Endothelial cell (in vitro differentiated cells): Measurements from ENCODE around the gene BAD. TPM values are rescaled to one million over a fixed set of nuclear protein-coding genes. Genes with fewer than 3 reads are reported as not detected.
A peak's percentile ranks its signal among the peaks of the same experiment; 100 is the strongest.

ENCODE experiments used
- DNase-seq: peaks from one replicate; pipeline ENCODE4 v3.0.0; 2021; ENCODE audit warnings: low spot score
- H3K27ac Mint-ChIP-seq: one replicate; pipeline ENCODE4 v1.8.0; 2021; ENCODE audit warnings: mixed read lengths, inconsistent platforms; ENCODE audit not compliant: unreplicated experiment
- H3K27me3 Mint-ChIP-seq: one replicate; pipeline ENCODE4 v1.8.0; 2021; ENCODE audit warnings: mild to moderate bottlenecking, moderate library complexity, mixed read lengths, inconsistent platforms; ENCODE audit not compliant: unreplicated experiment
- H3K36me3 Mint-ChIP-seq: one replicate; pipeline ENCODE4 v1.8.0; 2021; ENCODE audit warnings: mild to moderate bottlenecking, low read depth, mixed read lengths, inconsistent platforms; ENCODE audit not compliant: unreplicated experiment
- H3K4me1 Mint-ChIP-seq: one replicate; pipeline ENCODE4 v1.8.0; 2021; ENCODE audit warnings: mild to moderate bottlenecking, mixed read lengths, inconsistent platforms; ENCODE audit not compliant: unreplicated experiment
- H3K4me3 Mint-ChIP-seq: one replicate; pipeline ENCODE4 v1.8.0; 2021; ENCODE audit warnings: mild to moderate bottlenecking, mixed read lengths, inconsistent platforms; ENCODE audit not compliant: unreplicated experiment
- H3K9me3 Mint-ChIP-seq: one replicate; pipeline ENCODE4 v1.8.0; 2021; ENCODE audit warnings: mixed read lengths, inconsistent platforms; ENCODE audit not compliant: unreplicated experiment
- total RNA-seq: library from RNA; stranded (reverse); fragmentation: NEBNext Ultra II Directional; extraction: Animal tissue kit (Norgen Biotek cat#: 25700); gene quantifications from one replicate; pipeline ENCODE4 v1.2.1, GENCODE V29; 2021; ENCODE audit not compliant: unreplicated experiment
- TF ChIP-seq, protein P1 (sequence below): fragments of 200-600 bp; sonication (generic); IDR thresholded peaks from one replicate; pipeline ENCODE4 v1.5.0; 2021; ENCODE audit warnings: antibody characterized with exemption; ENCODE audit not compliant: unreplicated experiment

Gene BAD
- total RNA-seq, 1 donor from 2014 or later, result 40.7 TPM

GRCh38 chr11:64252003-64252872 is 32.2 kb downstream of the BAD start:
- Mint-ChIP-seq H3K9me3 (no peaks in the 10 kb centered on the region), H3K4me3 (peak overlapping the region; percentile 91), H3K27ac (no peak overlapping the region), H3K4me1 (peaks cover 32% of the 10 kb centered on the region), H3K36me3 (peaks cover 8% of the 10 kb centered on the region), H3K27me3 (peaks cover 13% of the 10 kb centered on the region)
- TF ChIP-seq, protein P1, sequence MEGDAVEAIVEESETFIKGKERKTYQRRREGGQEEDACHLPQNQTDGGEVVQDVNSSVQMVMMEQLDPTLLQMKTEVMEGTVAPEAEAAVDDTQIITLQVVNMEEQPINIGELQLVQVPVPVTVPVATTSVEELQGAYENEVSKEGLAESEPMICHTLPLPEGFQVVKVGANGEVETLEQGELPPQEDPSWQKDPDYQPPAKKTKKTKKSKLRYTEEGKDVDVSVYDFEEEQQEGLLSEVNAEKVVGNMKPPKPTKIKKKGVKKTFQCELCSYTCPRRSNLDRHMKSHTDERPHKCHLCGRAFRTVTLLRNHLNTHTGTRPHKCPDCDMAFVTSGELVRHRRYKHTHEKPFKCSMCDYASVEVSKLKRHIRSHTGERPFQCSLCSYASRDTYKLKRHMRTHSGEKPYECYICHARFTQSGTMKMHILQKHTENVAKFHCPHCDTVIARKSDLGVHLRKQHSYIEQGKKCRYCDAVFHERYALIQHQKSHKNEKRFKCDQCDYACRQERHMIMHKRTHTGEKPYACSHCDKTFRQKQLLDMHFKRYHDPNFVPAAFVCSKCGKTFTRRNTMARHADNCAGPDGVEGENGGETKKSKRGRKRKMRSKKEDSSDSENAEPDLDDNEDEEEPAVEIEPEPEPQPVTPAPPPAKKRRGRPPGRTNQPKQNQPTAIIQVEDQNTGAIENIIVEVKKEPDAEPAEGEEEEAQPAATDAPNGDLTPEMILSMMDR, result no peak
- peak; percentile 38 for DNase-seq

DNA sequence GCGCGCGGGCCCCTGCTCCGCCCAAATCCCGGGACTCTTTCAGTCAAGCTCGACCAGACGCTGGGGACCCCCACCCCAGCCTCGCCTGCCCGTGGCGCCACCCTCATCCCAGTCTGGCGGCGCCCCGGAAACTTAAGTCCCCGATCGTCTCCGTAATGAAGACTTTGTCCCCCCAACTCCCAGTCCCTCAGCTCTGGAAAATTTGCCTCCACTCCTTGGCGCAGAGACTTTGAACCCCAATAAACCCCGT is 32.8 kb downstream of the BAD start:
- Mint-ChIP-seq H3K4me1 (peaks cover 32% of the 10 kb centered on the region), H3K36me3 (peaks cover 8% of the 10 kb centered on the region), H3K27ac (no peak overlapping the region), H3K27me3 (peaks cover 13% of the 10 kb centered on the region), H3K4me3 (peak overlapping the region; percentile 91), H3K9me3 (no peaks in the 10 kb centered on the region)
- DNase-seq, result no peak
- TF ChIP-seq, protein P1, result no peak

GRCh38 chr11:64251016-64251752 is 33.3 kb downstream of the BAD start, which contains the start of gene PLCB3:
Gene PLCB3, plus strand, starts transcription at chr11:64251530. Its CDS starts 120 bp downstream, at chr11:64251650.
- TF ChIP-seq, protein P1, result peak; percentile 90
- Mint-ChIP-seq H3K4me3 (peak within 1 kb of the TSS; percentile 91), H3K4me1 (peaks cover 32% of the 10 kb centered on the region), H3K36me3 (peaks cover 8% of the 10 kb centered on the region), H3K27me3 (peaks cover 13% of the 10 kb centered on the region), H3K27ac (no peak within 1 kb of the TSS), H3K9me3 (no peaks in the 10 kb centered on the region)
- peak; percentile 82 for DNase-seq

DNA sequence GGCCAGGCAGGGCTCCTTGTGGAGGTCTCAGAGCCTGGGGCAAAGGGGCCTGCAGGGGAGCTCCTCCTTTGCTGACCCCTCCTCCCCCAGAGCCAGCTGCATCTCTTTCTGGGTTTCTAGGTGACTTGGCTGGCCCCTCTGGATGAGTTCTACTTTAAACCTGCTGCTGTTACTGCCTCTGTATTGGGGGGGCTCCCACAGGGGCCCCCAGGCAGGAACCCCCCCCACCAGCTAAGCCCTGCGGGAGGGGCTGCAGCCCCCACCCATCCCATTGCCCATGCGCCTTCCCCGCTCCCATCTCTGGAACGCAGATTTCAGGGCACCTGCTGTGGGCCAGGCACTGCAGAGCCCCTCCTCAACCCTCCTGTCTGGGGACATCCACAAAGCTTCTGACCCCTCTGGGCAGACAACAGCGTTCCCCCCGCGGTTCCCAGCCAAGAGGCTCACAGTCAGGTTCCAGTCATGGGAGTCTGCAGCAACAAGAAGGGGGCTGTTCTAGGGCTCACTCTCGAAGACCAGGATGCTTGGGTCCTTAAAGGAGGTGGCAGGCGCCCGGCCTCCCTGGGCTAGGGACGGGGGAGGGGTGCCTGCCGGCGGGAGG is 34.0 kb downstream of the BAD start:
- Mint-ChIP-seq H3K27ac (no peak overlapping the region), H3K36me3 (peaks cover 8% of the 10 kb centered on the region), H3K4me1 (peaks cover 32% of the 10 kb centered on the region), H3K4me3 (no peak overlapping the region), H3K27me3 (peaks cover 13% of the 10 kb centered on the region), H3K9me3 (no peaks in the 10 kb centered on the region)
- no peak for DNase-seq
- TF ChIP-seq, protein P1, result no peak
